Prostate gland (tissue), 2 donors: Measurements from ENCODE around the gene GON4L. TPM values are rescaled to one million over a fixed set of nuclear protein-coding genes. Genes with fewer than 3 reads are reported as not detected.
"Not testable (repeated sequence)": the region's sequence is repeated elsewhere in the genome, so short reads cannot be mapped to it uniquely, and the experiment has no call there.

ENCODE experiments used
- DNase-seq: peaks from one replicate; pipeline ENCODE4 v3.0.0-alpha.2; 2019; ENCODE audit warnings: low spot score
- H3K27ac ChIP-seq, 2 donors: fragments of 200-600 bp; sonication (generic); 2 replicates each; pipeline ENCODE4 v1.5.1; 2017 to 2019
- H3K27me3 ChIP-seq: fragments of 200-600 bp; sonication (generic); replicated peaks from 2 replicates; pipeline ENCODE4 v1.5.1; 2019; ENCODE audit not compliant: insufficient read depth
- H3K36me3 ChIP-seq, 2 donors: fragments of 200-600 bp; sonication (generic); 1 replicate in 1 of 2; 2 replicates in 1 of 2; pipeline versions ENCODE4 v1.5.1 to v1.8.1; 2017 to 2019
- H3K4me1 ChIP-seq: fragments of 200-600 bp; sonication (generic); replicated peaks from 2 replicates; pipeline ENCODE4 v1.5.1; 2019
- H3K4me3 ChIP-seq, 2 donors: fragments of 200-600 bp; sonication (generic); 2 replicates each; pipeline ENCODE4 v1.5.1; 2017 to 2019
- H3K9me3 ChIP-seq: fragments of 200-600 bp; sonication (generic); 2 replicates; pipeline ENCODE4 v1.5.1; 2017
- POLR2A ChIP-seq: fragments of 450-650 bp; IDR thresholded peaks from one replicate; pipeline ENCODE4 v1.6.1; 2016; ENCODE audit warnings: antibody characterized with exemption, mild to moderate bottlenecking
- POLR2AphosphoS5 ChIP-seq: sonication (generic); formaldehyde crosslinking; IDR thresholded peaks from one replicate; pipeline ENCODE4 v1.6.1; 2017; ENCODE audit warnings: antibody characterized with exemption
- WGBS: methylation state at CpG from one replicate; pipeline ENCODE4 v1.1.5; 2018; 5-methylcytosine and 5-hydroxymethylcytosine counted together
- intact Hi-C: fragments of 100-400 bp; cut with DNase I; formaldehyde crosslinking; loops from one replicate; pipeline ENCODE4 v1.14.2; 2022
- total RNA-seq, 2 donors: library from RNA; depleted of rRNA; stranded (reverse); fragments of >200 nt; gene quantifications; one replicate each; pipeline ENCODE4 v1.1.0, GENCODE V29; 2016
- TF ChIP-seq, protein P1 (sequence below), 4 experiments: fragments of 200-600 bp in 2 of 4; fragments of 450-650 bp in 2 of 4; sonication (generic) in 2 of 4; IDR thresholded peaks; 1 replicate in 3 of 4; 2 replicates in 1 of 4; pipeline ENCODE4 v1.5.1; 2016 to 2019; ENCODE audit warnings: antibody characterized with exemption in 4 of 4, mild to moderate bottlenecking in 2 of 4, moderate library complexity in 2 of 4

Gene GON4L
- total RNA-seq, 2 donors from 2014 or later, result 24.9 to 57.4 TPM

DNA sequence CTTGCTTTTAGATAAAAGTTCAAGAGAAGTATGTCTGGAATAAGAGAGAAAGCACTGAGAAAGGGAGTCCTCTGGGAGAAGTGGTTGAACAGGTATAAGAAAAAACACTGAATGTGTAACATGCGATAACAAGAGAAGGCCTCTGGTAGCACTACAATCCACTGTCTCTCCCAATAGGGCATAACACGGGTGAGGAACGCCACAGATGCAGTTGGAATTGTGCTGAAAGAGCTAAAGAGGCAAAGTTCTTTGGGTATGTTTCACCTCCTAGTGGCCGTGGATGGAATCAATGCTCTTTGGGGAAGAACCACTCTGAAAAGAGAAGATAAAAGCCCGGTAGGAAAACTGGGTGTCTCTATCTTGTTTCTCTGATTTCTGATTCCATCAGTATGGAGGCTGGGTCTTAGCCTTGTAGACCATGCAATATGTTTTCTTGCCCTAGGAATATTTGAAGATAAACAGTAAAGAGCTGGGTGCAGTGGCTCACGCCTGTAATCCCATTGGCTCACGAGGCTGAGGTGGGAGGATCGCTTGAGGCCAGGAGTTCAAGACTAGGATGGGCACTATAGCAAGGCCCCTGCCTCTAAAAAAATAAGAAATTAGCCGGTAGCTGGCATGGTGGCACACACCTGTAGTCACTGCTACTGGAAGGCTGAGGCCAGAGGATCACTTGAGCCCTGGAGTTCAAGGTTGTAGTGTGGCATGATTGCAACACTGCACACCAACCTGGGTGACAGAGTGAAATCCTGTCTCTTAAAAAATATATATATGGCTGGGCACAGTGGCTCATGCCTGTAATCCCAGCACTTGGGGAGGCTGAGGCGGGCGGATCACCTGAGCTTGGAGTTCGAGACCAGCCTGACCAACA is 127.7 kb downstream of the GON4L start:
- DNase-seq, result peak; percentile 65
- H3K9me3 ChIP-seq, result no peaks in the 10 kb centered on the region
- no peaks in the 10 kb centered on the region for H3K27me3 ChIP-seq
- H3K36me3 ChIP-seq, result no peaks in the 10 kb centered on the region
- intact Hi-C loops, result no loop called here
- no peak overlapping the region for H3K4me3 ChIP-seq
- no peak for TF ChIP-seq POLR2A
- peak; percentile 48 for TF ChIP-seq POLR2AphosphoS5
- TF ChIP-seq, protein P1, sequence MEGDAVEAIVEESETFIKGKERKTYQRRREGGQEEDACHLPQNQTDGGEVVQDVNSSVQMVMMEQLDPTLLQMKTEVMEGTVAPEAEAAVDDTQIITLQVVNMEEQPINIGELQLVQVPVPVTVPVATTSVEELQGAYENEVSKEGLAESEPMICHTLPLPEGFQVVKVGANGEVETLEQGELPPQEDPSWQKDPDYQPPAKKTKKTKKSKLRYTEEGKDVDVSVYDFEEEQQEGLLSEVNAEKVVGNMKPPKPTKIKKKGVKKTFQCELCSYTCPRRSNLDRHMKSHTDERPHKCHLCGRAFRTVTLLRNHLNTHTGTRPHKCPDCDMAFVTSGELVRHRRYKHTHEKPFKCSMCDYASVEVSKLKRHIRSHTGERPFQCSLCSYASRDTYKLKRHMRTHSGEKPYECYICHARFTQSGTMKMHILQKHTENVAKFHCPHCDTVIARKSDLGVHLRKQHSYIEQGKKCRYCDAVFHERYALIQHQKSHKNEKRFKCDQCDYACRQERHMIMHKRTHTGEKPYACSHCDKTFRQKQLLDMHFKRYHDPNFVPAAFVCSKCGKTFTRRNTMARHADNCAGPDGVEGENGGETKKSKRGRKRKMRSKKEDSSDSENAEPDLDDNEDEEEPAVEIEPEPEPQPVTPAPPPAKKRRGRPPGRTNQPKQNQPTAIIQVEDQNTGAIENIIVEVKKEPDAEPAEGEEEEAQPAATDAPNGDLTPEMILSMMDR (IDR thresholded peaks at IDR 0.05), result peak in 3 of 4 experiments; percentile 59 to 68 (median 67)
- 65% methylated on average over 12 of the region's 12 CpGs for WGBS
- no peak overlapping the region for H3K27ac ChIP-seq
- no peaks in the 10 kb centered on the region for H3K4me1 ChIP-seq

GRCh38 chr1:155725142-155725541 is 131.9 kb downstream of the GON4L start:
- Histone ChIP-seq H3K4me1 (no peaks in the 10 kb centered on the region), H3K9me3 (no peaks in the 10 kb centered on the region), H3K27me3 (no peaks in the 10 kb centered on the region), H3K4me3 (no peak overlapping the region), H3K27ac (no peak overlapping the region), H3K36me3 (no peaks in the 10 kb centered on the region)
- no peak for DNase-seq
- intact Hi-C loops, result no loop called here
- WGBS, result 99% methylated on average over 3 of the region's 3 CpGs
- TF ChIP-seq POLR2A (no peak), POLR2AphosphoS5 (no peak)
- TF ChIP-seq, protein P1 (IDR thresholded peaks at IDR 0.05), result no peak

GRCh38 chr1:155719703-155720102 is 137.3 kb downstream of the GON4L start:
- DNase-seq, result no peak
- no peaks in the 10 kb centered on the region for H3K36me3 ChIP-seq
- no peak overlapping the region for H3K4me3 ChIP-seq
- TF ChIP-seq, protein P1 (IDR thresholded peaks at IDR 0.05), result no peak
- TF ChIP-seq POLR2AphosphoS5, result no peak
- TF ChIP-seq POLR2A, result no peak
- no peaks in the 10 kb centered on the region for H3K4me1 ChIP-seq
- no peaks in the 10 kb centered on the region for H3K9me3 ChIP-seq
- no peak overlapping the region for H3K27ac ChIP-seq
- 94% methylated on average over 4 of the region's 4 CpGs for WGBS
- intact Hi-C loops, result no loop called here
- no peaks in the 10 kb centered on the region for H3K27me3 ChIP-seq

DNA sequence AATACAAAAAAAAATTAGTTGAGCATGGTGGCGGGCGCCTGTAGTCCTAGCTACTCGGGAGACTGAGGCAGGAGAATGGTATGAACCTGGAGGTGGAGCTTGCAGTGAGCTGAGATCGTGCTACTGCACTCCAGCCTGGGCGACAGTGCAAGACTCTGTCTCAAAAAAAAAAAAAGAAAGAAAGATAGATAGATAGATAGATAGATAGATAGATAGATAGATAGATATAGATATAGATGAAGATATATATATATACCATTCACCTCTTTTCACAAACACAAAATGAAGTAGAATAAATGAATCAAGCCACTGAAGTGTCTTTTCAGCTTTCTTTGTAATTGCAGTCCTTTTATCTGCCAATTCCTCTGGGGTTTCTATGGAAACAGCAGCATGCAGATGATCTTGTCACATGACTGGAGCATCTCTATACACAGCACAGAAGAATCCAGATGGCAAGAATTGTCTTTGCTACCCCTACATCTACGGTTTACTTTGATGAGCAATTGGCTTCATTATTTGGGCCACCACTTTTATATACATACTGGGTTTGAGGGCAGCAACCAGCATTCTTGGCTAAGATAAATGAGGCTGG is 138.4 kb downstream of the GON4L start:
- intact Hi-C loops, H3K27ac ChIP-seq, H3K27me3 ChIP-seq, H3K4me1 ChIP-seq, DNase-seq, H3K36me3 ChIP-seq, H3K9me3 ChIP-seq, H3K4me3 ChIP-seq: not testable (repeated sequence)
- WGBS, result 91% methylated on average over 6 of the region's 6 CpGs

- H3K27me3 ChIP-seq, result no peaks in the 10 kb centered on the region
- TF ChIP-seq POLR2A (no peak), POLR2AphosphoS5 (no peak)
- TF ChIP-seq, protein P1 (IDR thresholded peaks at IDR 0.05), result no peak
- WGBS, result 96% methylated on average over 7 of the region's 7 CpGs
- intact Hi-C loops, result no loop called here
- H3K27ac ChIP-seq, result no peak overlapping the region
- no peaks in the 10 kb centered on the region for H3K9me3 ChIP-seq
- no peaks in the 10 kb centered on the region for H3K36me3 ChIP-seq
- no peak overlapping the region for H3K4me3 ChIP-seq
- H3K4me1 ChIP-seq, result no peaks in the 10 kb centered on the region
- no peak for DNase-seq
These were observed 140.0 kb downstream of the GON4L start for GRCh38 chr1:155717041-155717440.
